H1 (cell line): Measurements from ENCODE around the gene ZNF407. TPM values are rescaled to one million over a fixed set of nuclear protein-coding genes. Genes with fewer than 3 reads are reported as not detected.

Experiments
- CTCF ChIA-PET: fragments of 300-600 bp; sonication (Branson Sonifier 250); formaldehyde crosslinking; loops from one replicate; lab custom pipeline; 2021; ENCODE audit not compliant: partially characterized antibody; lab: Charles Lee
- POLR2A ChIA-PET: fragments of 300-600 bp; sonication (Branson Sonifier 250); formaldehyde crosslinking; loops from one replicate; lab custom pipeline; 2021; ENCODE audit warnings: inconsistent platforms; ENCODE audit not compliant: partially characterized antibody; lab: Charles Lee
- DNase-seq, 2 experiments: peaks; one replicate each; pipeline versions ENCODE4 v3.0.0 to v3.0.0-alpha.2; 2010 to 2022; ENCODE audit warnings: low spot score in 2 of 2, low read depth in 1 of 2, mixed read lengths in 1 of 2
- FAIRE-seq: peaks from 2 replicates; lab custom pipeline; 2011; peaks lifted over from hg19 to GRCh38; lab: Jason Lieb, UNC
- H2AFZ ChIP-seq: 2 replicates; pipeline ENCODE4 v1.8.1; 2012; ENCODE audit warnings: low read length, inconsistent platforms
- H2AK5ac ChIP-seq: 2 replicates; pipeline ENCODE4 v1.6.1; 2013; ENCODE audit warnings: low read depth, low read length
- H2BK120ac ChIP-seq: replicated peaks from 2 replicates; pipeline ENCODE3; 2013; ENCODE audit warnings: low read depth, low read length, inconsistent platforms
- H2BK12ac ChIP-seq: 2 replicates; pipeline ENCODE4 v1.6.1; 2013; ENCODE audit warnings: low read depth, low read length
- H2BK15ac ChIP-seq: 2 replicates; pipeline ENCODE4 v1.6.1; 2013; ENCODE audit warnings: low read length
- H2BK20ac ChIP-seq: 2 replicates; pipeline ENCODE4 v1.6.1; 2013; ENCODE audit warnings: low read length
- H2BK5ac ChIP-seq: 2 replicates; pipeline ENCODE4 v1.6.1; 2013; ENCODE audit warnings: low read depth, low read length
- H3K14ac ChIP-seq: 2 replicates; pipeline ENCODE4 v1.6.1; 2013; ENCODE audit warnings: inconsistent platforms; ENCODE audit not compliant: insufficient read length
- H3K18ac ChIP-seq: 2 replicates; pipeline ENCODE4 v1.6.1; 2013; ENCODE audit warnings: low read length; ENCODE audit errors: extremely low read depth
- H3K23ac ChIP-seq: 2 replicates; pipeline ENCODE4 v1.6.1; 2013; ENCODE audit warnings: inconsistent platforms; ENCODE audit not compliant: insufficient read length
- H3K23me2 ChIP-seq: 2 replicates; pipeline ENCODE4 v1.6.1; 2013; ENCODE audit warnings: low read depth, low read length
- H3K27ac ChIP-seq: 2 replicates; pipeline ENCODE4 v1.6.1; 2011; ENCODE audit warnings: low read depth, low read length, inconsistent platforms
- H3K27me3 ChIP-seq, 4 experiments: replicated peaks in 1 of 4; 1 replicate in 1 of 4; 2 replicates in 3 of 4; pipeline versions ENCODE4 v1.6.1 to v1.8.1; 2011 to 2013; ENCODE audit warnings: low read length in 3 of 4, mild to moderate bottlenecking in 3 of 4, inconsistent platforms in 2 of 4, mixed read lengths in 2 of 4, moderate library complexity in 1 of 4; ENCODE audit not compliant: control insufficient read depth in 3 of 4, insufficient read depth in 3 of 4; ENCODE audit errors: extremely low read depth in 1 of 4
- H3K36me3 ChIP-seq, 4 experiments: 2 replicates each; pipeline versions ENCODE4 v1.6.1 to v1.8.1; 2011 to 2013; ENCODE audit warnings: mild to moderate bottlenecking in 4 of 4, low read length in 3 of 4, moderate library complexity in 2 of 4, control low read depth in 1 of 4, inconsistent platforms in 1 of 4; ENCODE audit not compliant: insufficient read depth in 4 of 4, control insufficient read depth in 2 of 4
- H3K4ac ChIP-seq: replicated peaks from 2 replicates; pipeline ENCODE3; 2013; ENCODE audit warnings: low read length, low read depth, mixed read lengths, inconsistent platforms; ENCODE audit not compliant: insufficient read length
- H3K4me1 ChIP-seq, 4 experiments: replicated peaks in 1 of 4; 1 replicate in 1 of 4; 2 replicates in 3 of 4; pipeline versions ENCODE4 v1.6.1 to v1.8.1; 2011 to 2013; ENCODE audit warnings: low read length in 3 of 4, inconsistent platforms in 2 of 4, mixed read lengths in 1 of 4; ENCODE audit not compliant: insufficient read depth in 4 of 4, control insufficient read depth in 3 of 4
- H3K4me2 ChIP-seq, 2 experiments: 2 replicates each; pipeline versions ENCODE4 v1.6.1 to v1.8.1; 2011 to 2013; ENCODE audit warnings: low read depth in 2 of 2, low read length in 2 of 2, control low read depth in 1 of 2, inconsistent platforms in 1 of 2, mild to moderate bottlenecking in 1 of 2; ENCODE audit not compliant: insufficient read depth in 1 of 2
- H3K4me3 ChIP-seq, 4 experiments: fragments of 200-600, 300-600 bp in 1 of 4; sonication (generic), shearing (Covaris generic), sonication (Bioruptor Twin) in 1 of 4; 2 replicates each; pipeline versions ENCODE4 v1.5.1 to v1.8.1; 2011 to 2016; ENCODE audit warnings: low read length in 4 of 4, low read depth in 3 of 4, control low read depth in 2 of 4, inconsistent platforms in 2 of 4, mild to moderate bottlenecking in 2 of 4, mixed read lengths in 1 of 4, moderate library complexity in 1 of 4; ENCODE audit not compliant: insufficient read depth in 2 of 4; ENCODE audit errors: extremely low read depth in 1 of 4
- H3K56ac ChIP-seq: replicated peaks from 2 replicates; pipeline ENCODE3; 2013; ENCODE audit warnings: low read depth, mild to moderate bottlenecking, mixed read lengths, low read length, inconsistent platforms; ENCODE audit not compliant: insufficient read length
- H3K79me1 ChIP-seq: 2 replicates; pipeline ENCODE4 v1.6.1; 2013; ENCODE audit warnings: low read depth, low read length, control low read depth
- H3K79me2 ChIP-seq, 2 experiments: 2 replicates each; pipeline versions ENCODE4 v1.6.1 to v1.8.1; 2012 to 2013; ENCODE audit warnings: low read length in 2 of 2, mild to moderate bottlenecking in 2 of 2, inconsistent platforms in 1 of 2; ENCODE audit not compliant: insufficient read depth in 2 of 2, control insufficient read depth in 1 of 2
- H3K9ac ChIP-seq, 4 experiments: replicated peaks in 1 of 4; 1 replicate in 1 of 4; 2 replicates in 3 of 4; pipeline versions ENCODE4 v1.6.1 to v1.8.1; 2011 to 2013; ENCODE audit warnings: low read depth in 3 of 4, low read length in 3 of 4, control low read depth in 2 of 4, mild to moderate bottlenecking in 2 of 4, moderate library complexity in 2 of 4, inconsistent platforms in 1 of 4; ENCODE audit errors: extremely low read depth in 1 of 4
- H3K9me3 ChIP-seq, 2 experiments: 2 replicates each; pipeline versions ENCODE4 v1.6.1 to v1.8.1; 2012 to 2013; ENCODE audit warnings: mild to moderate bottlenecking in 2 of 2, moderate library complexity in 2 of 2, control low read depth in 1 of 2, inconsistent platforms in 1 of 2, low read depth in 1 of 2, low read length in 1 of 2, mixed read lengths in 1 of 2; ENCODE audit not compliant: insufficient read depth in 2 of 2
- H4K20me1 ChIP-seq, 2 experiments: replicated peaks in 1 of 2; 2 replicates each; pipeline versions ENCODE3 to v1.8.1; 2011 to 2013; ENCODE audit warnings: inconsistent platforms in 2 of 2, low read length in 2 of 2, mild to moderate bottlenecking in 1 of 2; ENCODE audit not compliant: insufficient read depth in 2 of 2, control insufficient read depth in 1 of 2
- H4K5ac ChIP-seq: 2 replicates; pipeline ENCODE4 v1.6.1; 2013; ENCODE audit warnings: low read length, low read depth, mixed read lengths, inconsistent platforms; ENCODE audit not compliant: insufficient read length
- H4K8ac ChIP-seq: 2 replicates; pipeline ENCODE4 v1.8.0; 2013; ENCODE audit warnings: mild to moderate bottlenecking, moderate library complexity, low read length, inconsistent platforms; ENCODE audit not compliant: insufficient read depth; ENCODE audit errors: extremely low read depth
- H4K91ac ChIP-seq: replicated peaks from 2 replicates; pipeline ENCODE3; 2013; ENCODE audit warnings: low read length, mixed read lengths, inconsistent platforms; ENCODE audit not compliant: insufficient read length
- CBX5 ChIP-seq: fragments of 300-800, 300-1000 bp; sonication (generic); IDR thresholded peaks from 2 replicates; pipeline ENCODE4 v1.7.1; 2016; ENCODE audit warnings: antibody characterized with exemption, low read length, low read depth
- CEBPB ChIP-seq: IDR thresholded peaks from 2 replicates; pipeline ENCODE4 v1.6.1; 2012; ENCODE audit warnings: low read depth, low read length
- CHD2 ChIP-seq: IDR thresholded peaks from 2 replicates; pipeline ENCODE4 v1.6.1; 2012; ENCODE audit warnings: low read length, improper control_type of control experiment
- CTBP2 ChIP-seq: IDR thresholded peaks from 2 replicates; pipeline ENCODE4 v1.7.0; 2011; ENCODE audit warnings: borderline replicate concordance, mild to moderate bottlenecking, moderate library complexity, mixed read lengths, low read length; ENCODE audit not compliant: insufficient read depth, insufficient read length
- EZH2 ChIP-seq: fragments of 200-600 bp; sonication (generic); IDR thresholded peaks from 2 replicates; pipeline ENCODE4 v1.7.1; 2012; ENCODE audit warnings: low read depth, mild to moderate bottlenecking, moderate library complexity, low read length, inconsistent platforms; ENCODE audit not compliant: severe bottlenecking
- HDAC2 ChIP-seq, 2 experiments: fragments of 300-600 bp in 1 of 2; sonication (generic) in 1 of 2; IDR thresholded peaks; 2 replicates each; pipeline ENCODE4 v1.6.1; 2011 to 2012; ENCODE audit warnings: low read depth in 2 of 2, low read length in 2 of 2, mild to moderate bottlenecking in 2 of 2, moderate library complexity in 2 of 2, borderline replicate concordance in 1 of 2, inconsistent platforms in 1 of 2
- PHF8 ChIP-seq: fragments of 200-600 bp; sonication (generic); conservative IDR thresholded peaks from 2 replicates; pipeline ENCODE4 v1.7.1; 2012; ENCODE audit warnings: low read depth, mild to moderate bottlenecking, inconsistent platforms, low read length, moderate library complexity
- POU5F1 ChIP-seq: IDR thresholded peaks from 2 replicates; pipeline ENCODE4 v1.6.1; 2011; ENCODE audit warnings: low read depth, mild to moderate bottlenecking, low read length, moderate library complexity
- RAD21 ChIP-seq, 2 experiments: IDR thresholded peaks in 1 of 2; conservative IDR thresholded peaks in 1 of 2; 2 replicates each; pipeline ENCODE4 v1.6.1; 2011; ENCODE audit warnings: low read depth in 2 of 2, low read length in 2 of 2, improper control_type of control experiment in 1 of 2, inconsistent platforms in 1 of 2, mild to moderate bottlenecking in 1 of 2, moderate library complexity in 1 of 2
- SAP30 ChIP-seq: fragments of 300-600 bp; sonication (generic); IDR thresholded peaks from 2 replicates; pipeline ENCODE4 v1.7.1; 2012; ENCODE audit warnings: low read length, moderate library complexity, mild to moderate bottlenecking, inconsistent platforms; ENCODE audit not compliant: insufficient read depth, insufficient replicate concordance
- SIN3A ChIP-seq, 2 experiments: IDR thresholded peaks in 1 of 2; conservative IDR thresholded peaks in 1 of 2; 2 replicates each; pipeline ENCODE4 v1.6.1; 2011 to 2012; ENCODE audit warnings: low read length in 2 of 2, improper control_type of control experiment in 1 of 2, low read depth in 1 of 2, mild to moderate bottlenecking in 1 of 2
- SP2 ChIP-seq: IDR thresholded peaks from 2 replicates; pipeline ENCODE4 v1.6.1; 2012; ENCODE audit warnings: mild to moderate bottlenecking, low read length, inconsistent platforms
- WGBS, 2 experiments: shearing (Covaris generic) in 1 of 2; methylation state at CpG; one replicate each; pipeline versions ENCODE4 v1.1.6 to v1.1.7; 2013 to 2015; ENCODE audit warnings: low lambda C conversion rate in 2 of 2, mixed read lengths in 2 of 2, inconsistent platforms in 1 of 2, low coverage in 1 of 2, missing lambda C conversion rate in 1 of 2; ENCODE audit not compliant: insufficient replicate concordance in 2 of 2, insufficient coverage in 1 of 2, insufficient read length in 1 of 2; ENCODE audit errors: extremely low coverage in 1 of 2, missing lambda C conversion rate in 1 of 2; 5-methylcytosine and 5-hydroxymethylcytosine counted together
- polyA plus RNA-seq, 7 experiments: library from polyadenylated mRNA; depleted of rRNA in 3 of 7; stranded (reverse) in 5 of 7; unstranded in 2 of 7; fragments of >200 nt in 5 of 7; fragments of 200-250 nt in 2 of 7; gene quantifications; 1 replicate in 5 of 7; 2 replicates in 1 of 7; 4 replicates in 1 of 7; pipeline versions ENCODE4 v1.2.1 to v1.2.3, GENCODE V29; 2011 to 2013; ENCODE audit warnings: missing spikeins in 2 of 7, mixed read lengths in 2 of 7
- total RNA-seq: library from RNA; stranded (reverse); fragmentation: NEBNext Ultra II Directional; extraction: Animal tissue kit (Norgen Biotek cat#: 25700); gene quantifications from 2 replicates; pipeline ENCODE4 v1.2.1, GENCODE V29; 2021

ZNF407 gene
- total and polyA plus RNA-seq, 2 of the 8 experiments (the other 6 are each of a cell fraction or from before 2014, with no cell fraction given): 1.5 to 6.8 TPM

- DNase-seq (peak in 1 of 2 experiments; percentile 30), FAIRE-seq (no peak)
- H3K56ac ChIP-seq: no peak overlapping the region
- H3K4me2 ChIP-seq: no peak overlapping the region
- no peaks in the 10 kb centered on the region for H3K27me3 ChIP-seq
- H4K20me1 ChIP-seq: no peaks in the 10 kb centered on the region
- H2AK5ac ChIP-seq: no peak overlapping the region
- no peaks in the 10 kb centered on the region for H3K9me3 ChIP-seq
- ChIA-PET CTCF (interaction anchor here (1.1 kb wide), 1 partner anchor 24 kb away, joined by 3 read pairs; no protein-coding TSS in a partner anchor), POLR2A (no interaction called here)
- H3K79me2 ChIP-seq: no peaks in the 10 kb centered on the region
- no peak overlapping the region for H2BK20ac ChIP-seq
- no peak overlapping the region for H2BK5ac ChIP-seq
- no peak overlapping the region for H3K18ac ChIP-seq
- no peak overlapping the region for H3K23ac ChIP-seq
- no peak overlapping the region for H3K9ac ChIP-seq
- H3K4me3 ChIP-seq: no peak overlapping the region
- no peak overlapping the region for H4K8ac ChIP-seq
- no peak overlapping the region for H2BK15ac ChIP-seq
- H3K14ac ChIP-seq: no peak overlapping the region
- H4K91ac ChIP-seq: no peak overlapping the region
- no peak overlapping the region for H2BK120ac ChIP-seq
- WGBS, 2 experiments: 89% methylated on average over 20 of the region's 20 CpGs; no CpG with 5 or more reads in 1 of the 2 experiments
- H2BK12ac ChIP-seq: no peak overlapping the region
- no peaks in the 10 kb centered on the region for H3K79me1 ChIP-seq
- H3K27ac ChIP-seq: no peak overlapping the region
- no peaks in the 10 kb centered on the region for H3K4me1 ChIP-seq
- no peaks in the 10 kb centered on the region for H3K23me2 ChIP-seq
- H3K4ac ChIP-seq: no peak overlapping the region
- no peak overlapping the region for H4K5ac ChIP-seq
- no peak overlapping the region for H2AFZ ChIP-seq
- H3K36me3 ChIP-seq: no peaks in the 10 kb centered on the region
- TF ChIP-seq SAP30 (no peak), SP2 (no peak), CEBPB (no peak), CHD2 (no peak), SIN3A (conservative IDR thresholded peaks at IDR 0.05 in 1 of 2, IDR thresholded peaks at IDR 0.05 in 1 of 2; ENCODE audit: low read depth in 1 of 2, low read length in 2 of 2) (no peak), RAD21 (IDR thresholded peaks at IDR 0.05 in 1 of 2, conservative IDR thresholded peaks at IDR 0.05 in 1 of 2; ENCODE audit: low read depth in 2 of 2, low read length in 2 of 2) (no peak), PHF8 (no peak), POU5F1 (no peak), CBX5 (no peak), HDAC2 (IDR thresholded peaks at IDR 0.05; ENCODE audit: borderline replicate concordance in 1 of 2, low read depth in 2 of 2, low read length in 2 of 2) (no peak), EZH2 (no peak), CTBP2 (no peak)
Measured at GRCh38 chr18:75108579-75109318, 511.1 kb downstream of the ZNF407 start.
